K562 (cell line): ENCODE results near the gene TLN1. TPM values are rescaled to one million over a fixed set of nuclear protein-coding genes. Genes with fewer than 3 reads are reported as not detected.

ENCODE experiments used
- ATAC-seq: fragments of 200-7000 bp; cut with Tn5 transposase; 3 replicates; pipeline ENCODE4 v1.9.1; 2020; ENCODE audit warnings: moderate library complexity
- BruUV-seq: library from RNA; stranded (reverse); fragments of 400-500 nt; replicated peaks from 2 replicates; lab custom pipeline; 2021; lab: Mats Ljungman, UMichigan
- CTCF ChIA-PET: fragments of 300-600 bp; formaldehyde crosslinking; extraction: SDS; loops from one replicate; lab custom pipeline; 2021; ENCODE audit warnings: low intra/inter-chr PET ratio; lab: Yijun Ruan, JAX
- POLR2A ChIA-PET: fragments of 300-600, 350-650 bp; sonication (Branson Sonifier 250); formaldehyde crosslinking; extraction: SDS; loops from one replicate; lab custom pipeline; 2021; ENCODE audit warnings: antibody characterized with exemption, inconsistent platforms; lab: Yijun Ruan, JAX
- DNase-seq, 4 experiments: peaks; one replicate each; pipeline versions ENCODE4 v3.0.0 to v3.0.0-alpha.2; 2011 to 2018; ENCODE audit warnings: low spot score in 3 of 4, mixed read lengths in 3 of 4; ENCODE audit errors: extremely low read depth in 1 of 4
- FAIRE-seq: peaks from 2 replicates; lab custom pipeline; 2011; peaks lifted over from hg19 to GRCh38; lab: Jason Lieb, UNC
- H2AFZ ChIP-seq: 2 replicates; pipeline ENCODE4 v1.6.0; 2011; ENCODE audit warnings: low read depth, low read length, control low read depth, inconsistent platforms
- H3K27ac ChIP-seq: fragments of 200-600 bp; 3 replicates; pipeline ENCODE4 v1.8.0; 2011; ENCODE audit warnings: low read depth, mild to moderate bottlenecking, control low read depth, inconsistent platforms, low read length, moderate library complexity, mixed read lengths; ENCODE audit errors: extremely low read depth
- H3K27me3 ChIP-seq, 2 experiments: fragments of 300-600 bp in 1 of 2; 2 replicates in 1 of 2; 3 replicates in 1 of 2; pipeline versions ENCODE4 v1.6.0 to v1.8.0; 2011; ENCODE audit warnings: inconsistent platforms in 2 of 2, low read length in 2 of 2, mild to moderate bottlenecking in 1 of 2, mixed read lengths in 1 of 2, moderate library complexity in 1 of 2; ENCODE audit not compliant: control insufficient read depth in 2 of 2, insufficient read depth in 2 of 2
- H3K36me3 ChIP-seq: fragments of 300-600 bp; 3 replicates; pipeline ENCODE4 v1.8.0; 2011; ENCODE audit warnings: mild to moderate bottlenecking, low read length, inconsistent platforms; ENCODE audit not compliant: control insufficient read depth, insufficient read depth
- H3K4me1 ChIP-seq, 2 experiments: fragments of 200-600 bp in 1 of 2; replicated peaks in 1 of 2; 2 replicates in 1 of 2; 3 replicates in 1 of 2; pipeline versions ENCODE4 v1.5.1 to v1.8.0; 2011; ENCODE audit warnings: inconsistent platforms in 2 of 2, low read length in 2 of 2, mild to moderate bottlenecking in 1 of 2, mixed read lengths in 1 of 2, moderate library complexity in 1 of 2; ENCODE audit not compliant: control insufficient read depth in 2 of 2, insufficient read depth in 2 of 2
- H3K4me2 ChIP-seq: 2 replicates; pipeline ENCODE4 v1.6.1; 2011; ENCODE audit warnings: low read length, control low read depth, inconsistent platforms, mixed read lengths; ENCODE audit not compliant: insufficient read depth
- H3K4me3 ChIP-seq: fragments of 200-600 bp; sonication (generic), shearing (Covaris generic); 2 replicates; pipeline ENCODE4 v1.5.1; 2016; ENCODE audit warnings: control low read depth, inconsistent platforms
- H3K79me2 ChIP-seq: fragments of 200-600 bp; 3 replicates; pipeline ENCODE4 v1.8.0; 2011; ENCODE audit warnings: low read length, inconsistent platforms; ENCODE audit not compliant: control insufficient read depth, insufficient read depth
- H3K9ac ChIP-seq, 2 experiments: 2 replicates each; pipeline versions ENCODE4 v1.6.0 to v1.6.1; 2011; ENCODE audit warnings: low read depth in 2 of 2, low read length in 2 of 2, control low read depth in 1 of 2, inconsistent platforms in 1 of 2, mild to moderate bottlenecking in 1 of 2, mixed read lengths in 1 of 2; ENCODE audit not compliant: insufficient read depth in 1 of 2
- H3K9me1 ChIP-seq: one replicate; pipeline ENCODE4 v1.6.0; 2011; ENCODE audit warnings: inconsistent platforms, mild to moderate bottlenecking, low read length, moderate library complexity; ENCODE audit not compliant: control insufficient read depth, insufficient read depth
- H3K9me3 ChIP-seq: replicated peaks from 2 replicates; pipeline ENCODE4 v1.5.1; 2011; ENCODE audit warnings: low read depth, low read length, inconsistent platforms; ENCODE audit not compliant: control insufficient read depth, insufficient read depth
- H4K20me1 ChIP-seq: replicated peaks from 2 replicates; pipeline ENCODE4 v1.6.1; 2011; ENCODE audit warnings: low read length, inconsistent platforms, mixed read lengths; ENCODE audit not compliant: control insufficient read depth, insufficient read depth
- ERF ChIP-seq: fragments of 450-650 bp; formaldehyde crosslinking; IDR thresholded peaks from 2 replicates; pipeline ENCODE4 v1.4.0; 2020; ENCODE audit warnings: mild to moderate bottlenecking, mixed read lengths
- GABPB1 ChIP-seq: sonication (generic); formaldehyde crosslinking; IDR thresholded peaks from 2 replicates; pipeline ENCODE4 v1.8.0; 2022; ENCODE audit warnings: mild to moderate bottlenecking, missing genetic modification reagents
- MCM3 ChIP-seq: fragments of 450-650 bp; IDR thresholded peaks from 2 replicates; pipeline ENCODE4 v1.6.1; 2016
- MECOM ChIP-seq: fragments of 250-450 bp; sonication (Bioruptor Pico); IDR thresholded peaks from 2 replicates; pipeline ENCODE4 v1.8.0; 2022; ENCODE audit warnings: inconsistent platforms
- PBX2 ChIP-seq, 2 experiments: IDR thresholded peaks in 1 of 2; conservative IDR thresholded peaks in 1 of 2; 2 replicates each; pipeline ENCODE4 v1.6.1; 2016; ENCODE audit warnings: low read depth in 2 of 2, mild to moderate bottlenecking in 1 of 2, missing compliant biosample characterization in 1 of 2, missing genetic modification characterization in 1 of 2, moderate library complexity in 1 of 2
- PTTG1 ChIP-seq: fragments of 450-650 bp; IDR thresholded peaks from 2 replicates; pipeline ENCODE4 v1.6.1; 2016; ENCODE audit warnings: low read depth, mild to moderate bottlenecking, missing genetic modification characterization, missing compliant biosample characterization
- SRF ChIP-seq, 2 experiments: fragments of 250-450, 450-650 bp in 1 of 2; sonication (Bioruptor Pico) in 1 of 2; sonication (generic) in 1 of 2; formaldehyde crosslinking; IDR thresholded peaks; 2 replicates each; pipeline versions ENCODE4 v1.5.0 to v1.5.1; 2020 to 2022; ENCODE audit warnings: mild to moderate bottlenecking in 1 of 2, missing genetic modification reagents in 1 of 2
- ZBTB1 ChIP-seq: sonication (generic); formaldehyde crosslinking; IDR thresholded peaks from 2 replicates; pipeline ENCODE4 v1.8.1; 2023; ENCODE audit warnings: missing genetic modification reagents, low read depth, mild to moderate bottlenecking, borderline replicate concordance
- ZKSCAN3 ChIP-seq: fragments of 250-450 bp; sonication (Bioruptor Pico); IDR thresholded peaks from 2 replicates; pipeline ENCODE4 v1.4.0; 2020
- ZNF3 ChIP-seq: fragments of 250-450 bp; sonication (Bioruptor Pico); IDR thresholded peaks from 2 replicates; pipeline ENCODE4 v1.5.0; 2021; ENCODE audit warnings: mild to moderate bottlenecking, moderate library complexity
- ZZZ3 ChIP-seq: fragments of 450-650 bp; IDR thresholded peaks from 2 replicates; pipeline ENCODE4 v1.6.1; 2016; ENCODE audit warnings: antibody characterized with exemption, mild to moderate bottlenecking, moderate library complexity
- WGBS: fragments of 100-300 bp; shearing (Covaris generic); methylation state at CpG from one replicate; pipeline ENCODE4 v1.1.6; 2016; ENCODE audit warnings: low coverage, mixed read lengths; ENCODE audit not compliant: insufficient coverage; ENCODE audit errors: missing lambda C conversion rate; 5-methylcytosine and 5-hydroxymethylcytosine counted together
- in situ Hi-C: fragments of 300-500 bp; cut with MboI; formaldehyde crosslinking; loops from 4 replicates; pipeline ENCODE4 v1.15.0; 2018; ENCODE audit warnings: inconsistent platforms, mixed read lengths
- intact Hi-C: fragments of 100-400 bp; cut with micrococcal nuclease; formaldehyde crosslinking; loops from 2 replicates; pipeline ENCODE4 v1.14.2; 2022
- polyA plus RNA-seq, 8 experiments: library from polyadenylated mRNA; depleted of rRNA in 4 of 8; stranded (reverse) in 5 of 8; unstranded in 3 of 8; fragments of >200 nt; fragmentation: Nextera tagmentation in 2 of 8; fragmentation: Illumina TruSeq in 1 of 8; extraction: Ambion mirVana in 2 of 8; extraction: Trizol in 1 of 8; gene quantifications; 2 replicates each; pipeline versions ENCODE4 v1.2.1 to v1.2.3, GENCODE V29; 2011 to 2014; ENCODE audit warnings: inconsistent platforms in 1 of 8, missing spikeins in 1 of 8
- total RNA-seq, 7 experiments: library from RNA; depleted of rRNA in 6 of 7; stranded (reverse); fragments of >200 nt in 6 of 7; fragmentation: Illumina TruSeq in 2 of 7; extraction: Trizol in 2 of 7; gene quantifications; 2 replicates each; pipeline versions ENCODE4 v1.2.1 to v1.2.3, GENCODE V29; 2011 to 2021; ENCODE audit warnings: low replicate concordance in 1 of 7
- TF ChIP-seq, protein P1 (sequence below): fragments of 450-650 bp; conservative IDR thresholded peaks from 2 replicates; pipeline ENCODE4 v1.6.1; 2016; ENCODE audit warnings: missing genetic modification characterization, low read depth, mild to moderate bottlenecking, control low read depth, missing compliant biosample characterization
- TF ChIP-seq, protein P2 (sequence below): fragments of 250-450 bp; sonication (Bioruptor Pico); IDR thresholded peaks from 2 replicates; pipeline ENCODE4 v1.9.0; 2021; ENCODE audit warnings: mild to moderate bottlenecking, inconsistent platforms

The TLN1 gene
- total and polyA plus RNA-seq, 9 of the 15 experiments (the other 6 are each of a cell fraction or from before 2014, with no cell fraction given): 3.6 to 240 (median 54.8) TPM

DNA sequence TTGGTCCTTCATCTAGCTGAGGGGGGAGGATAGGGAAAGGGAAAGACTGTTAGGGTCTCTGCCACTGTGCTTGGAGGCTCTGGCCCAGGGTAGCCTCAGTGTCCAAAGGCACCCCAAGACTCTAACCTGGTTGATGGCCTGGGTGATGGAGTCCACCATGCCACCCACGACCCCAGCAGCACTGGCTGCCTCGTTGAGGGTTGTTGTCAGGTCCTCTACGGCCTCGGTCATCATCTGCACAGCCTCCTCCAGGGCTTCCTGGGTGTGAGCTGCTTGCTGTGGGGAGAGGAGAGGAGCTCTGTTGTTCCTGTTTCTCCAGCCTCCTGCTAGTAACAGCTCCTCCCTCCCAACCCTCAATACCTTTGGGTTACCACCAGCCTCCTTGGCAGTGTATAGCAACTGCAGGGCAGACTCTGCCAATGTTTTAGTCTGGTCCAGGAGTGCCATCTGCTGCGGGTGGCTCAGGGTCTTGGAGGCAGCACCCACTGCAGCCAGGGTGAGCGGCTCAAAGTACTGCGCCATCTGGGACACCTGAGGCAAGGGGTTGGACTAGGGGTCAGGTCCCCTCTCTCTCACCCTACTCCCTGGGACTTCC lies 26.1 kb downstream of the TLN1 start (continued):
- TF ChIP-seq, protein P1, sequence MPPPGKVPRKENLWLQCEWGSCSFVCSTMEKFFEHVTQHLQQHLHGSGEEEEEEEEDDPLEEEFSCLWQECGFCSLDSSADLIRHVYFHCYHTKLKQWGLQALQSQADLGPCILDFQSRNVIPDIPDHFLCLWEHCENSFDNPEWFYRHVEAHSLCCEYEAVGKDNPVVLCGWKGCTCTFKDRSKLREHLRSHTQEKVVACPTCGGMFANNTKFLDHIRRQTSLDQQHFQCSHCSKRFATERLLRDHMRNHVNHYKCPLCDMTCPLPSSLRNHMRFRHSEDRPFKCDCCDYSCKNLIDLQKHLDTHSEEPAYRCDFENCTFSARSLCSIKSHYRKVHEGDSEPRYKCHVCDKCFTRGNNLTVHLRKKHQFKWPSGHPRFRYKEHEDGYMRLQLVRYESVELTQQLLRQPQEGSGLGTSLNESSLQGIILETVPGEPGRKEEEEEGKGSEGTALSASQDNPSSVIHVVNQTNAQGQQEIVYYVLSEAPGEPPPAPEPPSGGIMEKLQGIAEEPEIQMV (tag): no peak

DNA sequence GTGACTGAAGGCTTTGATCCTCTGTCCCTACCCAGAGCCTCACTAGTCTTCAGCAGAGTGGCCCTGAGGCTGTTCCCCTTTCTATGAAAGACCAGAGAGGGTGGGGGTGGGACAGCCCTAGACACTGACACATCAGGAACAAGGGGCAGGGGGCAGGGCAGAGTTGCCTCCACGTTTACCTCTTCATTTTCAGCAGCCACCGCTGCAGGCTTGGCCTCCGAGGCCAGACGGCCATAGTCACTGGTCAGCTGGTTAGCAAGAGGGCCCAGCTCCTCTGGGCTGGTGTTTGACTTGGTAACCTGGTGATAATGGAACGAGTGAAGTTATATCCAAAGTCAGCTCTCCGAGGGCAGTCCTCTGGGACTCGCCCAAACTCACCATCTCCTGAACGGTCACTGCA lies 26.6 kb downstream of the TLN1 start:
- BruUV-seq: no TSS peak
- no peaks in the 10 kb centered on the region for H3K4me1 ChIP-seq
- ATAC-seq: no peak
- no peaks in the 10 kb centered on the region for H4K20me1 ChIP-seq
- intact Hi-C loops (no loop called here), in situ Hi-C loops (no loop called here)
- H3K9me3 ChIP-seq: no peaks in the 10 kb centered on the region
- WGBS: 64% methylated on average over 6 of the region's 8 CpGs
- FAIRE-seq: no peak
- H3K27me3 ChIP-seq: no peaks in the 10 kb centered on the region
- ChIA-PET POLR2A (interaction anchor here (0.6 to 1.7 kb wide), 5 partner anchors 9 to 31 kb away, joined by 3 to 6 read pairs (median 4); no protein-coding TSS in a partner anchor), CTCF (no interaction called here)
- H3K9me1 ChIP-seq: peaks cover 3% of the 10 kb centered on the region
- H3K36me3 ChIP-seq: peaks cover 92% of the 10 kb centered on the region
- no peak overlapping the region for H3K4me2 ChIP-seq
- DNase-seq: no peak
- no peak overlapping the region for H3K27ac ChIP-seq
- no peak overlapping the region for H3K4me3 ChIP-seq
- H3K79me2 ChIP-seq: no peaks in the 10 kb centered on the region
- H2AFZ ChIP-seq: no peak overlapping the region
- H3K9ac ChIP-seq: no peak overlapping the region
- TF ChIP-seq GABPB1 (CRISPR knock-in tag): no peak
- TF ChIP-seq, protein P2, sequence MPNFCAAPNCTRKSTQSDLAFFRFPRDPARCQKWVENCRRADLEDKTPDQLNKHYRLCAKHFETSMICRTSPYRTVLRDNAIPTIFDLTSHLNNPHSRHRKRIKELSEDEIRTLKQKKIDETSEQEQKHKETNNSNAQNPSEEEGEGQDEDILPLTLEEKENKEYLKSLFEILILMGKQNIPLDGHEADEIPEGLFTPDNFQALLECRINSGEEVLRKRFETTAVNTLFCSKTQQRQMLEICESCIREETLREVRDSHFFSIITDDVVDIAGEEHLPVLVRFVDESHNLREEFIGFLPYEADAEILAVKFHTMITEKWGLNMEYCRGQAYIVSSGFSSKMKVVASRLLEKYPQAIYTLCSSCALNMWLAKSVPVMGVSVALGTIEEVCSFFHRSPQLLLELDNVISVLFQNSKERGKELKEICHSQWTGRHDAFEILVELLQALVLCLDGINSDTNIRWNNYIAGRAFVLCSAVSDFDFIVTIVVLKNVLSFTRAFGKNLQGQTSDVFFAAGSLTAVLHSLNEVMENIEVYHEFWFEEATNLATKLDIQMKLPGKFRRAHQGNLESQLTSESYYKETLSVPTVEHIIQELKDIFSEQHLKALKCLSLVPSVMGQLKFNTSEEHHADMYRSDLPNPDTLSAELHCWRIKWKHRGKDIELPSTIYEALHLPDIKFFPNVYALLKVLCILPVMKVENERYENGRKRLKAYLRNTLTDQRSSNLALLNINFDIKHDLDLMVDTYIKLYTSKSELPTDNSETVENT (CRISPR knock-in tag): no peak
- TF ChIP-seq ZNF3 (CRISPR knock-in tag): no peak
- no peak for TF ChIP-seq MCM3
- no peak for TF ChIP-seq ERF (CRISPR knock-in tag)
- no peak for TF ChIP-seq MECOM (CRISPR knock-in tag)
- no peak for TF ChIP-seq ZBTB1 (CRISPR knock-in tag)
- no peak for TF ChIP-seq PBX2 (CRISPR knock-in tag; IDR thresholded peaks at IDR 0.05; ENCODE audit: low read depth)
- TF ChIP-seq PBX2 (tag; conservative IDR thresholded peaks at IDR 0.05; ENCODE audit: low read depth): no peak
- TF ChIP-seq PTTG1 (tag): no peak
- TF ChIP-seq ZKSCAN3: no peak
- TF ChIP-seq SRF (CRISPR knock-in tag; IDR thresholded peaks at IDR 0.05): no peak
- TF ChIP-seq ZZZ3: no peak
